ENCODE data around the gene ZBTB20.

The ZBTB20 gene

GRCh38 chr3:115161168-115161834 lies 14.2 kb upstream of the ZBTB20 start:
- no peak for DNase-seq (ENCODE audit: low spot score)
- TF ChIP-seq CTCF (IDR thresholded peaks at IDR 0.05; ENCODE audit: borderline replicate concordance, control extremely low read depth, extremely low read depth, insufficient read depth, missing control alignments): no peak
- in situ Hi-C loops (cut with MboI; ENCODE audit: low sequenced_read_pairs, unreplicated experiment): no loop called here

GRCh38 chr3:115160295-115160694 lies 13.2 kb upstream of the ZBTB20 start:
- no peak for TF ChIP-seq CTCF (IDR thresholded peaks at IDR 0.05; ENCODE audit: borderline replicate concordance, control extremely low read depth, extremely low read depth, insufficient read depth, missing control alignments)
- in situ Hi-C loops (cut with MboI; ENCODE audit: low sequenced_read_pairs, unreplicated experiment): no loop called here
- DNase-seq (ENCODE audit: low spot score): peak; percentile 41

- no peak for TF ChIP-seq CTCF (IDR thresholded peaks at IDR 0.05; ENCODE audit: borderline replicate concordance, control extremely low read depth, extremely low read depth, insufficient read depth, missing control alignments)
- DNase-seq (ENCODE audit: low spot score): no peak
- in situ Hi-C loops (cut with MboI; ENCODE audit: low sequenced_read_pairs, unreplicated experiment): no loop called here
Observed at GRCh38 chr3:115156046-115156654, 9.1 kb upstream of the ZBTB20 start.

- DNase-seq (ENCODE audit: low spot score): no peak
- in situ Hi-C loops (cut with MboI; ENCODE audit: low sequenced_read_pairs, unreplicated experiment): no loop called here
- TF ChIP-seq CTCF (IDR thresholded peaks at IDR 0.05; ENCODE audit: borderline replicate concordance, control extremely low read depth, extremely low read depth, insufficient read depth, missing control alignments): no peak
Observed at GRCh38 chr3:115154611-115155010, 7.5 kb upstream of the ZBTB20 start.

- no peak for DNase-seq (ENCODE audit: low spot score)
- in situ Hi-C loops (cut with MboI; ENCODE audit: low sequenced_read_pairs, unreplicated experiment): no loop called here
- TF ChIP-seq CTCF (IDR thresholded peaks at IDR 0.05; ENCODE audit: borderline replicate concordance, control extremely low read depth, extremely low read depth, insufficient read depth, missing control alignments): no peak
Observed at GRCh38 chr3:115151921-115152320, 4.8 kb upstream of the ZBTB20 start.

GRCh38 chr3:115148142-115148790 lies 1.2 kb upstream of the ZBTB20 start:
- DNase-seq (ENCODE audit: low spot score): no peak
- no peak for TF ChIP-seq CTCF (IDR thresholded peaks at IDR 0.05; ENCODE audit: borderline replicate concordance, control extremely low read depth, extremely low read depth, insufficient read depth, missing control alignments)

More at GRCh38 chr3:115148142-115148790, 1.2 kb upstream of the ZBTB20 start:
- in situ Hi-C loops (cut with MboI; ENCODE audit: low sequenced_read_pairs, unreplicated experiment): no loop called here

Measured in GM13976 (cell line).